HCT116 (cell line): ENCODE measurements around the gene SVIL. TPM values are rescaled to one million over a fixed set of nuclear protein-coding genes. Genes with fewer than 3 reads are reported as not detected.
"Not testable (repeated sequence)": the region's sequence is repeated elsewhere in the genome, so short reads cannot be mapped to it uniquely, and the experiment has no call there.

Experiments
- ATAC-seq: fragments of 200-7000 bp; cut with Tn5 transposase; 2 replicates; pipeline ENCODE4 v1.9.1; 2020; ENCODE audit warnings: mild to moderate bottlenecking, moderate library complexity
- BruUV-seq: library from RNA; stranded (reverse); fragments of 400-500 nt; replicated peaks from 2 replicates; lab custom pipeline; 2021; lab: Mats Ljungman, UMichigan
- CTCF ChIA-PET: fragments of 300-600 bp; sonication (Branson Sonifier 250); formaldehyde crosslinking; loops from one replicate; lab custom pipeline; 2021; ENCODE audit warnings: antibody characterized with exemption; lab: Charles Lee
- POLR2A ChIA-PET: fragments of 300-600, 350-600 bp; sonication (Branson Sonifier 250); formaldehyde crosslinking; loops from one replicate; lab custom pipeline; 2021; ENCODE audit warnings: antibody characterized with exemption; lab: Charles Lee
- RAD21 ChIA-PET, 2 experiments: fragments of 300-600 bp; sonication (Branson Sonifier 250); formaldehyde crosslinking; loops; one replicate each; lab custom pipeline; 2023; ENCODE audit warnings: low total read pairs in 2 of 2; ENCODE audit not compliant: uncharacterized antibody in 2 of 2, unreplicated experiment in 2 of 2, low non-redundant PET in 1 of 2; lab: Charles Lee
- DNase-seq: peaks from one replicate; pipeline ENCODE4 v3.0.0-alpha.2; 2010; ENCODE audit warnings: low read depth, low spot score
- H2AFZ ChIP-seq: fragments of 200-600 bp; shearing (Covaris generic), sonication (generic); 2 replicates; pipeline ENCODE4 v1.6.1; 2017; ENCODE audit warnings: low read depth, mixed run types, mixed read lengths, antibody characterized with exemption, low read length; ENCODE audit not compliant: poor library complexity, severe bottlenecking
- H3K27ac ChIP-seq: 2 replicates; pipeline ENCODE4 v1.5.1; 2012; ENCODE audit warnings: low read depth, low read length
- H3K27me3 ChIP-seq: fragments of 200-600 bp; sonication (generic); 2 replicates; pipeline ENCODE4 v1.6.1; 2016; ENCODE audit warnings: mixed run types, low read length, mixed read lengths; ENCODE audit not compliant: insufficient read depth
- H3K36me3 ChIP-seq, 2 experiments: fragments of 200-500 bp in 1 of 2; fragments of 200-600 bp in 1 of 2; sonication (Bioruptor generic) in 1 of 2; sonication (generic) in 1 of 2; 2 replicates each; pipeline versions ENCODE4 v1.5.1 to v1.6.1; 2014 to 2016; ENCODE audit warnings: low read length in 2 of 2, inconsistent platforms in 1 of 2, mixed read lengths in 1 of 2, mixed run types in 1 of 2; ENCODE audit not compliant: insufficient read depth in 2 of 2, control insufficient read depth in 1 of 2
- H3K4me1 ChIP-seq, 2 experiments: fragments of 200-600 bp in 1 of 2; sonication (generic) in 1 of 2; 2 replicates each; pipeline versions ENCODE4 v1.5.1 to v1.6.1; 2012 to 2017; ENCODE audit warnings: low read length in 2 of 2, inconsistent platforms in 1 of 2, mild to moderate bottlenecking in 1 of 2, mixed read lengths in 1 of 2, mixed run types in 1 of 2, moderate library complexity in 1 of 2; ENCODE audit not compliant: insufficient read depth in 2 of 2, control insufficient read depth in 1 of 2
- H3K4me2 ChIP-seq: fragments of 200-600 bp; sonication (generic); 2 replicates; pipeline ENCODE4 v1.6.1; 2017; ENCODE audit warnings: mixed run types, low read length, mixed read lengths
- H3K4me3 ChIP-seq, 2 experiments: fragments of 200-600 bp in 1 of 2; sonication (generic) in 1 of 2; replicated peaks in 1 of 2; 2 replicates each; pipeline ENCODE4 v1.5.1; 2011 to 2016; ENCODE audit warnings: low read length in 2 of 2, control low read depth in 1 of 2, low read depth in 1 of 2, mild to moderate bottlenecking in 1 of 2, mixed read lengths in 1 of 2, mixed run types in 1 of 2
- H3K79me2 ChIP-seq: fragments of 200-600 bp; sonication (generic); 2 replicates; pipeline ENCODE4 v1.6.1; 2017; ENCODE audit warnings: mild to moderate bottlenecking, mixed run types, low read length, moderate library complexity, mixed read lengths; ENCODE audit not compliant: insufficient read depth
- H3K9ac ChIP-seq: fragments of 200-600 bp; sonication (generic); 2 replicates; pipeline ENCODE4 v1.6.1; 2016; ENCODE audit warnings: low read length, mixed read lengths
- H3K9me2 ChIP-seq: fragments of 200-600 bp; sonication (generic), shearing (Covaris generic); 2 replicates; pipeline ENCODE4 v1.6.1; 2017; ENCODE audit warnings: mixed run types, mild to moderate bottlenecking, moderate library complexity; ENCODE audit not compliant: insufficient read depth
- H3K9me3 ChIP-seq, 2 experiments: fragments of 200-500 bp in 1 of 2; fragments of 200-600 bp in 1 of 2; sonication (Bioruptor generic) in 1 of 2; sonication (generic) in 1 of 2; 2 replicates each; pipeline ENCODE4 v1.6.1; 2014 to 2017; ENCODE audit warnings: low read length in 2 of 2, mixed read lengths in 2 of 2, inconsistent platforms in 1 of 2, low read depth in 1 of 2, mild to moderate bottlenecking in 1 of 2, mixed run types in 1 of 2, moderate library complexity in 1 of 2; ENCODE audit not compliant: control insufficient read depth in 1 of 2, insufficient read depth in 1 of 2
- H4K20me1 ChIP-seq: fragments of 200-600 bp; sonication (generic), shearing (Covaris generic); 2 replicates; pipeline ENCODE4 v1.6.1; 2017; ENCODE audit warnings: mixed run types, mild to moderate bottlenecking, moderate library complexity; ENCODE audit not compliant: insufficient read depth
- CEBPB ChIP-seq: IDR thresholded peaks from 2 replicates; pipeline ENCODE4 v1.6.1; 2012; ENCODE audit warnings: low read depth
- EGR1 ChIP-seq: IDR thresholded peaks from 2 replicates; pipeline ENCODE4 v1.6.1; 2012; ENCODE audit warnings: low read depth
- EZH2 ChIP-seq: fragments of 200-600 bp; sonication (generic); IDR thresholded peaks from 2 replicates; pipeline ENCODE4 v1.6.1; 2017; ENCODE audit warnings: antibody characterized with exemption, mixed run types
- EZH2phosphoT487 ChIP-seq: fragments of 200-600 bp; IDR thresholded peaks from 2 replicates; pipeline ENCODE4 v1.6.1; 2018; ENCODE audit warnings: antibody characterized with exemption, borderline replicate concordance
- FOSL1 ChIP-seq: IDR thresholded peaks from 2 replicates; pipeline ENCODE4 v1.6.1; 2012; ENCODE audit warnings: low read depth
- JUND ChIP-seq: IDR thresholded peaks from 2 replicates; pipeline ENCODE4 v1.6.1; 2012
- POLR2AphosphoS5 ChIP-seq: IDR thresholded peaks from 2 replicates; pipeline ENCODE4 v1.6.1; 2011; ENCODE audit warnings: mild to moderate bottlenecking, low read depth, low read length, moderate library complexity
- RAD21 ChIP-seq: IDR thresholded peaks from 2 replicates; pipeline ENCODE4 v1.6.1; 2012; ENCODE audit warnings: low read depth, mild to moderate bottlenecking
- SIN3A ChIP-seq: IDR thresholded peaks from 2 replicates; pipeline ENCODE4 v1.6.1; 2012; ENCODE audit warnings: low read depth
- SP1 ChIP-seq: IDR thresholded peaks from 2 replicates; pipeline ENCODE4 v1.6.1; 2012; ENCODE audit warnings: low read depth
- SRF ChIP-seq: IDR thresholded peaks from 2 replicates; pipeline ENCODE4 v1.6.1; 2012; ENCODE audit warnings: low read depth
- intact Hi-C: fragments of 100-400 bp; cut with micrococcal nuclease; formaldehyde crosslinking; loops from 2 replicates; pipeline ENCODE4 v1.10.0; 2022
- total RNA-seq: library from RNA; stranded (reverse); gene quantifications from one replicate; pipeline ENCODE4 v1.2.1, GENCODE V29; 2021; ENCODE audit not compliant: unreplicated experiment
- TF ChIP-seq, protein P1 (sequence below): IDR thresholded peaks from 2 replicates; pipeline ENCODE4 v1.6.1; 2012
- TF ChIP-seq, protein P2 (sequence below): IDR thresholded peaks from 2 replicates; pipeline ENCODE4 v1.6.1; 2011; ENCODE audit warnings: mild to moderate bottlenecking, low read length, moderate library complexity; ENCODE audit not compliant: insufficient replicate concordance; ENCODE audit errors: extremely low read depth

Gene SVIL
- total RNA-seq, 1 experiment from 2014 or later: 27.0 TPM

DNA sequence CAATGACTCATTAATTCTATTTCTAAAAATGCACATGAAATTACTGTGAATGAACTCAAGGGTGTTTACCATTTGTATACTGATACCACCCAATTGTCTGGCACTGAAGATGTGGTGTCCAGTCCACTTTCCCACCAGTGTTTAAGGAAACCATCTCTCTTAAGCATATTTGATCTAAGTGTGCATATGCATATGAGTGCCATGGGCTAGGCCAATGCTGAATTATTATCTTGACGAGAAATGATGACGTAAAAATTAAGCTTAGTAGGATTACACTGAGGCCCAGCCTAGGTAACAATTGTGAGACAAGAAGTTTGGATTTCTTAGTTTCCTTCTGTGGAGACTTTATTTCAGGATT is 59.7 kb downstream of the SVIL start:
- POLR2A ChIA-PET: no interaction called here
- RAD21 ChIA-PET: no interaction called here
- no peak overlapping the region for H3K4me3 ChIP-seq
- no peaks in the 10 kb centered on the region for H4K20me1 ChIP-seq
- no peaks in the 10 kb centered on the region for H3K27me3 ChIP-seq
- H2AFZ ChIP-seq: no peak overlapping the region
- DNase-seq (no peak), ATAC-seq (no peak)
- no peaks in the 10 kb centered on the region for H3K9me2 ChIP-seq
- H3K27ac ChIP-seq: no peak overlapping the region
- no peak overlapping the region for H3K9ac ChIP-seq
- TF ChIP-seq, protein P1, sequence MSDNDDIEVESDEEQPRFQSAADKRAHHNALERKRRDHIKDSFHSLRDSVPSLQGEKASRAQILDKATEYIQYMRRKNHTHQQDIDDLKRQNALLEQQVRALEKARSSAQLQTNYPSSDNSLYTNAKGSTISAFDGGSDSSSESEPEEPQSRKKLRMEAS: no peak
- TF ChIP-seq, protein P2, sequence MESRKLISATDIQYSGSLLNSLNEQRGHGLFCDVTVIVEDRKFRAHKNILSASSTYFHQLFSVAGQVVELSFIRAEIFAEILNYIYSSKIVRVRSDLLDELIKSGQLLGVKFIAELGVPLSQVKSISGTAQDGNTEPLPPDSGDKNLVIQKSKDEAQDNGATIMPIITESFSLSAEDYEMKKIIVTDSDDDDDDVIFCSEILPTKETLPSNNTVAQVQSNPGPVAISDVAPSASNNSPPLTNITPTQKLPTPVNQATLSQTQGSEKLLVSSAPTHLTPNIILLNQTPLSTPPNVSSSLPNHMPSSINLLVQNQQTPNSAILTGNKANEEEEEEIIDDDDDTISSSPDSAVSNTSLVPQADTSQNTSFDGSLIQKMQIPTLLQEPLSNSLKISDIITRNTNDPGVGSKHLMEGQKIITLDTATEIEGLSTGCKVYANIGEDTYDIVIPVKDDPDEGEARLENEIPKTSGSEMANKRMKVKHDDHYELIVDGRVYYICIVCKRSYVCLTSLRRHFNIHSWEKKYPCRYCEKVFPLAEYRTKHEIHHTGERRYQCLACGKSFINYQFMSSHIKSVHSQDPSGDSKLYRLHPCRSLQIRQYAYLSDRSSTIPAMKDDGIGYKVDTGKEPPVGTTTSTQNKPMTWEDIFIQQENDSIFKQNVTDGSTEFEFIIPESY: no peak
- TF ChIP-seq JUND (no peak), POLR2AphosphoS5 (no peak), SIN3A (no peak), EZH2phosphoT487 (no peak), RAD21 (no peak), CEBPB (no peak), EZH2 (no peak), FOSL1 (no peak), SRF (no peak), SP1 (no peak), EGR1 (no peak)
- H3K4me1 ChIP-seq: peaks cover 8 to 14% of the 10 kb centered on the region in 2 experiments; a peak in 2 of 4 replicates
- no peaks in the 10 kb centered on the region for H3K79me2 ChIP-seq
- H3K4me2 ChIP-seq: 0 out of 2 replicates have a peak overlapping the region, but pooled peaks have one; percentile 25
- no peaks in the 10 kb centered on the region for H3K9me3 ChIP-seq
- intact Hi-C loops: no loop called here
- H3K36me3 ChIP-seq: no peaks in the 10 kb centered on the region
- no TSS peak for BruUV-seq
- CTCF ChIA-PET: no interaction called here

DNA sequence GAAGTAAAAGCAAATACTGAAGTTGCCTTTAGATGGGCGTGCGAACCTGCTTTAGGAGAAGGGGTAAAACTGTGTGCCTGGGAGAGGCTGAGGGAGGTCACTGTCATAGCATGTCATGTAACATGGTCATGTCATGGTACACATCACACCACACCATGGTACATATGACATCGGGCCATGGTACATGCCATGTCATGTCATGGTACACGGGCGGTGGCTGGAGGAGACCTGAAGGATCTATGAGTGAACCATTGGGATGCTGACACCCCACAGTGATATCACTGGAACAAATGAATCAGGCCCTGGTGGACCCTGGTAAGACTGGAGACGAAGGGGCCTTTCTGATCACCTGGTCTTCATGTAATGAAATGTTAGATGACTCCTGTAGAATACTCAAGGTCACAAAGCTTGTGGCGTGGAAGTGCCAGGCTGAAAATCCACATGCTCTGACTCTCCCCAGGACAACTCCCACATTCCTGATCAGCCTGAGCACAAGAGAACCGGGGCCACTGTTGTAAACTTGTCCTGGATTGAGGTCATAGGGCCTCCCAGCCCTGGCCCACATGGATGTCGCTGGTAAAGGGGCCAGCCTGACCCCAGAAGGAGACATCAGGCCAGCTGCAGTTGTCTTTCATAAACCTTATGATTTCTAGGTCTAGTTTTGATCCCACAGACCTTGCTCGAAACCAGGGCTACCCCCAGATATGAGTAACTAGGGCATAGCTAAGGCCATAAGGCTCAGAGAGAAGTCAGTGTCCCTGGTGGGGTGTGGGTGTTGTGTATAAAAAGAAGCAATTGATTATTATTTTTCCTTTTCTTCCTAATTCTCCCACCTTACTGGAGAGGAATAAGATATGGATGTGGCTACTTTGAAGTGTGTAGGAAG is 60.3 kb downstream of the SVIL start:
- RAD21 ChIA-PET, POLR2A ChIA-PET, CTCF ChIA-PET: not testable (repeated sequence)

DNA sequence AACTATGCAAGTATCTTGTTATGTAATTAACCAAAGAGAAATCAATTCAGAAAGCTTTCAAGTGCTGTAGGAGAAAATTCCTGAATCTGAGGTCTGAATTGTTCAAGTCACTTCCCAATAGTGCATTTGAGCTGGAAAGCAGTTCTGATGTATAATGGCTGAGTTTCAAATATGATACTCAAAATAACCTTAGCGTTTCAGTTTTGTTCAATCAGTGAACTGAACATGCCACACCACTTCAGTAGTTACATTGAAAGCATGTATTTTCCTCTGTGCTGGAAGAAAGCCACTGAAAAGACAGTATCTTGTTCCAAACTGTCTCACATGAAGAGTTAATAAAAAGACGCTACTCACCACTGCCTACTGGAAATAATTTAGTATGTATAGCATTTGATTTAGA is 64.5 kb downstream of the SVIL start:
- H2AFZ ChIP-seq, H3K27me3 ChIP-seq, H3K79me2 ChIP-seq, H3K4me1 ChIP-seq, H3K4me2 ChIP-seq, H3K9me2 ChIP-seq, H3K27ac ChIP-seq, intact Hi-C loops, DNase-seq, POLR2A ChIA-PET, H3K36me3 ChIP-seq, H3K9ac ChIP-seq, H3K4me3 ChIP-seq, H3K9me3 ChIP-seq, ATAC-seq, RAD21 ChIA-PET, BruUV-seq, H4K20me1 ChIP-seq: not testable (repeated sequence)
- CTCF ChIA-PET: interaction anchor here (0.8 kb wide), 1 partner anchor 21 kb away, joined by 3 read pairs; no protein-coding TSS in a partner anchor

More for the DNA sequence above, 60.3 kb downstream of the SVIL start:
- H3K79me2 ChIP-seq, H3K9ac ChIP-seq, ATAC-seq, H3K9me3 ChIP-seq, H3K36me3 ChIP-seq, H3K27ac ChIP-seq, BruUV-seq, H2AFZ ChIP-seq, H3K4me3 ChIP-seq, H3K27me3 ChIP-seq, H3K9me2 ChIP-seq, DNase-seq, intact Hi-C loops, H4K20me1 ChIP-seq: not testable (repeated sequence)
- Histone ChIP-seq H3K4me1 (peaks cover 8 to 14% of the 10 kb centered on the region in 2 experiments; a peak in 2 of 4 replicates), H3K4me2 (0 out of 2 replicates have a peak overlapping the region, but pooled peaks have one; percentile 25)
